Breast epithelium (tissue), 3 donors: Measurements from ENCODE around the gene CPA5.

Experiments used
- CTCF ChIP-seq, 3 donors: fragments of 450-650 bp; IDR thresholded peaks; one replicate each; pipeline ENCODE4 v1.5.1; 2016 to 2017; ENCODE audit warnings: antibody characterized with exemption in 3 of 3, mild to moderate bottlenecking in 3 of 3, moderate library complexity in 3 of 3
- POLR2A ChIP-seq: fragments of 450-650 bp; IDR thresholded peaks from one replicate; pipeline ENCODE4 v1.6.1; 2016; ENCODE audit warnings: antibody characterized with exemption, mild to moderate bottlenecking, moderate library complexity
- POLR2AphosphoS5 ChIP-seq, 3 donors: sonication (generic); formaldehyde crosslinking; IDR thresholded peaks; one replicate each; pipeline ENCODE4 v1.6.1; 2017; ENCODE audit warnings: antibody characterized with exemption in 3 of 3

DNA sequence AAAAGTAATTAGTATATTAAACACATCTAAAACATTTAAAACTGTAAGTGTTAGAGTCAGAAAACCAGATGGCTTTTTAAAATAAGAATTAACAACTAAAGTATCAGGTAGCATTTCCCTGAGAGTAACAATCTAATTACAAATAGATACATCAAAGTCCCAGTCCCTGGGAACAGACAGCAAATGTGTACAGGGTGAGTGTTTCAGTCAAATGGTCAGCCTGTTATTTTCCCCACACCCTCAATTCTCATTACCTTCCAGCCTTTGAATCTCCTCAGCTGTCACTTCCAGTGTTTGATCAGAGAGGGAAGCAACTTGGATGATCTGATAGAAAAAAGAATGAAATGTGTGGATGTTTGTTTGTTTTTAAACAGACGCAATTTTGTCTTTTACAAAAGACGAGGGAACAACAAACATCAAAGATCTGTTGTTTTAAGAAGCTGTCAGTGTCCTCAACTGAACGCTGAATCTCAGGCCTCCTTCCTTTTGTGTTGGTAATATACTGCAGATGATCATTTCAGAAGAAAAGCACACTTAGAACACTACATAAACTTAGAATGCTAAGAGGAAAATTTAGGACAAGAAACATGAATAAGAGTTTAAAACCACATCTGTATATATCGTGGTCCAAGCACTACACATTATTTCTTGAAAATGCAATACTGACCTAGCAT is 66.4 kb downstream of the CPA5 start:
- TF ChIP-seq CTCF (IDR thresholded peaks at IDR 0.05) (no peak), POLR2AphosphoS5 (IDR thresholded peaks at IDR 0.05) (no peak), POLR2A (no peak)
